BJ (cell line): ENCODE results near the gene ROM1. TPM values are rescaled to one million over a fixed set of nuclear protein-coding genes. Genes with fewer than 3 reads are reported as not detected.
"Not testable (repeated sequence)": the region's sequence is repeated elsewhere in the genome, so short reads cannot be mapped to it uniquely, and the experiment has no call there.

Source experiments
- CTCF ChIA-PET: fragments of 350-600 bp; formaldehyde crosslinking; extraction: SDS; loops from one replicate; lab custom pipeline; 2021; ENCODE audit warnings: antibody characterized with exemption, inconsistent platforms; lab: Yijun Ruan, JAX
- POLR2A ChIA-PET: fragments of 300-600 bp; sonication (Branson Sonifier 250); formaldehyde crosslinking; extraction: SDS; loops from one replicate; lab custom pipeline; 2021; ENCODE audit warnings: antibody characterized with exemption; lab: Charles Lee
- DNase-seq: peaks from one replicate; pipeline ENCODE4 v3.0.0-alpha.2; 2011; ENCODE audit warnings: low read depth
- H3K27me3 ChIP-seq: 2 replicates; pipeline ENCODE4 v1.6.0; 2011; ENCODE audit warnings: low read length; ENCODE audit not compliant: control insufficient read depth, insufficient read depth
- H3K36me3 ChIP-seq: 2 replicates; pipeline ENCODE4 v1.5.1; 2011; ENCODE audit warnings: low read length; ENCODE audit not compliant: control insufficient read depth, insufficient read depth
- H3K4me3 ChIP-seq: 2 replicates; pipeline ENCODE4 v1.5.1; 2011; ENCODE audit warnings: low read depth, mild to moderate bottlenecking, control low read depth, low read length
- polyA plus RNA-seq: library from polyadenylated mRNA; depleted of rRNA; stranded (reverse); fragments of >200 nt; gene quantifications from 2 replicates; pipeline ENCODE4 v1.2.3, GENCODE V29; 2011
- TF ChIP-seq, protein P1 (sequence below): IDR thresholded peaks from 2 replicates; pipeline ENCODE4 v1.5.1; 2011; ENCODE audit warnings: low read depth, mild to moderate bottlenecking, control low read depth, inconsistent platforms, low read length, moderate library complexity; ENCODE audit not compliant: insufficient read depth

The ROM1 gene
- polyA plus RNA-seq, 1 experiment = 2.2 TPM

DNA sequence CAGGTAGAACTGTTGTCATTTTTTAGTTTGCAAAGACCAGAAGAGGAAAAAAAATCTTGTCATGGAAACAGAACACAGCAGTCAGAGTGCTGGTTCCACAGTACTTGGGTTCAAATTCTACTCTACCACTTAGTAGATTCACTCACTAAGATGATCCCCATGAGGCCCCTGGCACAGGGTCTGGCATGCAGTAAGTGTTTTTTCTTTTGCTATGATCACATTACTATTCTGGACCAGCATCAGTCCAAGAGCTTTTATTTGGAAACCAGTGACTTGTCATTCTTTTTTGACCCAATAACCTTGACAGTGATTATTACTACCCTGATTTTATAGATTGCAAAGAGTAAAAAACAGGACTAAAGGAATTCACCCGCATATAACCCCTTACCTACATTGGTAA is 43.4 kb upstream of the ROM1 start:
- CTCF ChIA-PET = interaction anchor here (0.6 to 4.6 kb wide), 7 partner anchors 9 to 175 kb away, joined by 3 to 31 read pairs (median 3); no protein-coding TSS in a partner anchor
- no peak for DNase-seq
- peaks cover 29% of the 10 kb centered on the region for H3K36me3 ChIP-seq

DNA sequence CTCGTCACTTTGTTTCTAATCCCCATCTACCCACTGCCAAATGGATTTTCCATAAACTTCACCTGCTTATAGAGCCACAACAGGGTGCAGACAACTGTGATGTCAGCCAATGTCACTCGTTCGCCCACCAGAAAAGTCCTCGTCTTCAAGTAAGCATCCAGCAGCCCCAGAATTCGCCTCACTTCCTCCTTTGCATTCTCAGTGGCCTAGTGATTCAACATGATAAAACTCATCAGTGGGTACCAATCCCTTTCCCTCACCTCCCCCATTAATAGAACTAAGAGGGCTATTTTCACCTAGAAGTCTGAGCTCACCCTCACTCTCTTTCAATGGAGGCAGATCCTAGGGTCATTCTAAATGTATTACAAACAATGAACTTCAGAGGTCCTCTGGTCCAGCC is 42.2 kb upstream of the ROM1 start:
- H3K4me3 ChIP-seq, H3K27me3 ChIP-seq, POLR2A ChIA-PET, DNase-seq: not testable (repeated sequence)
- H3K36me3 ChIP-seq = peaks cover 26% of the 10 kb centered on the region
- CTCF ChIA-PET = interaction anchor here (2.7 to 4.6 kb wide), 2 partner anchors 10 to 28 kb away, joined by 8 to 31 read pairs; no protein-coding TSS in a partner anchor

More for the DNA sequence above, 43.4 kb upstream of the ROM1 start:
- TF ChIP-seq, protein P1, sequence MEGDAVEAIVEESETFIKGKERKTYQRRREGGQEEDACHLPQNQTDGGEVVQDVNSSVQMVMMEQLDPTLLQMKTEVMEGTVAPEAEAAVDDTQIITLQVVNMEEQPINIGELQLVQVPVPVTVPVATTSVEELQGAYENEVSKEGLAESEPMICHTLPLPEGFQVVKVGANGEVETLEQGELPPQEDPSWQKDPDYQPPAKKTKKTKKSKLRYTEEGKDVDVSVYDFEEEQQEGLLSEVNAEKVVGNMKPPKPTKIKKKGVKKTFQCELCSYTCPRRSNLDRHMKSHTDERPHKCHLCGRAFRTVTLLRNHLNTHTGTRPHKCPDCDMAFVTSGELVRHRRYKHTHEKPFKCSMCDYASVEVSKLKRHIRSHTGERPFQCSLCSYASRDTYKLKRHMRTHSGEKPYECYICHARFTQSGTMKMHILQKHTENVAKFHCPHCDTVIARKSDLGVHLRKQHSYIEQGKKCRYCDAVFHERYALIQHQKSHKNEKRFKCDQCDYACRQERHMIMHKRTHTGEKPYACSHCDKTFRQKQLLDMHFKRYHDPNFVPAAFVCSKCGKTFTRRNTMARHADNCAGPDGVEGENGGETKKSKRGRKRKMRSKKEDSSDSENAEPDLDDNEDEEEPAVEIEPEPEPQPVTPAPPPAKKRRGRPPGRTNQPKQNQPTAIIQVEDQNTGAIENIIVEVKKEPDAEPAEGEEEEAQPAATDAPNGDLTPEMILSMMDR = no peak
- Histone ChIP-seq H3K27me3 (no peaks in the 10 kb centered on the region), H3K4me3 (no peak overlapping the region)
- POLR2A ChIA-PET = no interaction called here

DNA sequence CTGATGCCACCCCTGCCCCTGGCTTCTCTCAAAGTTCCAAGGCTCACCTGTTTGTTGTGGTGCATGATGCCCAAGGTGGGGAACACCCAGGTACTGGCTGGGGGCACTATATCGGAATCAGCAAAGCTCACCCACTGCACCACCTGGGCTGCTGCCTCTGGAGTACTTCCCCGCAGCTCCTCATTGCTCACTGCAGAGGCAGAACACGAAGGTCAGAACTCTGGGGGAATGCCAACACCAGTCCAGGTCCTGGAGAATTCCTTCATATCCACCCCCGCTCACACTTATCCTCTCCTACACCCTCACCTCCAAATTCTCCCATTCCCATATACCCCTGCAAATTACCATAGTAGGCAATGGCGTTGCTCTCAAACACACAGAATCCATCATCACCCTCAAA is 41.6 kb upstream of the ROM1 start:
- H3K27me3 ChIP-seq, H3K4me3 ChIP-seq, DNase-seq, POLR2A ChIA-PET: not testable (repeated sequence)
- CTCF ChIA-PET = interaction anchor here (1.7 to 4.6 kb wide), 3 partner anchors 11 to 177 kb away, joined by 6 to 31 read pairs (median 8); no protein-coding TSS in a partner anchor
- H3K36me3 ChIP-seq = peaks cover 23% of the 10 kb centered on the region

GRCh38 chr11:62572431-62572830 is 40.6 kb upstream of the ROM1 start:
- POLR2A ChIA-PET = no interaction called here
- CTCF ChIA-PET = interaction anchor here (0.8 to 4.6 kb wide), 5 partner anchors 12 to 178 kb away, joined by 3 to 31 read pairs (median 8); no protein-coding TSS in a partner anchor

DNA sequence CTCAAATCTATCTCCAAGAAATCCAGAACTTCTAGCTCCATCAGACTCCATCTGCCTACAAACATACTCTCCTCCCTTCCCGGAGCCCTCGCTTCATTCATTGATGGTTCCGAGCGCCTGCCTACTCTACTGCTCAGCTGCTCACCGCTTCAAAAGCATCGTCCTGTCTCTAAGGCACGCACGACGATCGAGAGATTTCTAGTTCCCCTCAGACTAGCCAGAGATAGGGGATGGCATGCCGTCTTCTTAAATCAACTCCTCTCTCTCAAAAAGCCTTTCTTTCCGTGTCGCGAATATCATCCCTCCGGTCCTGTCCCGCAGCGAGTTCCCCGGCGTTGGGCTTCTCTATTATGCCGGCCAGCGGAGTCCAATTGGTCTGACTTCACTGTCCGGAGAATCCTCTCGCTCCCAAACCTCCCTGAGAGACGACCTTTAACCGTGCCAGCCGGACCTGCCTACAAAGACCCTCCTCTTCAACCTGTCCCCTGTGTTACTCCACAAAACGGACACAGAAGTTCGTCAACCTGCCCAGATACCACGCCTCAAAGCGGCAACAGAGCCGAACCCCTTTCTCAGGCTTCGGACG is 40.0 kb upstream of the ROM1 start:
- Histone ChIP-seq H3K4me3 (peak overlapping the region; percentile 57), H3K27me3 (no peaks in the 10 kb centered on the region), H3K36me3 (peaks cover 20% of the 10 kb centered on the region)
- DNase-seq = no peak
- CTCF ChIA-PET = interaction anchor here (0.7 to 4.6 kb wide), 7 partner anchors 12 to 178 kb away, joined by 3 to 31 read pairs (median 6); no protein-coding TSS in a partner anchor
- TF ChIP-seq, protein P1 = no peak
- POLR2A ChIA-PET = interaction anchor here (0.6 to 1.3 kb wide), 11 partner anchors 12 to 181 kb away, joined by 3 to 25 read pairs (median 4); partner anchors contain the start of genes HNRNPUL2, LRRN4CL, TUT1 and ZBTB3

More at GRCh38 chr11:62572431-62572830, 40.6 kb upstream of the ROM1 start:
- TF ChIP-seq, protein P1 = no peak
- H3K27me3 ChIP-seq = no peaks in the 10 kb centered on the region
- no peak for DNase-seq
- H3K4me3 ChIP-seq = peak overlapping the region; percentile 57
- H3K36me3 ChIP-seq = peaks cover 20% of the 10 kb centered on the region

GRCh38 chr11:62573592-62574362 is 39.3 kb upstream of the ROM1 start, which contains the start of gene EEF1G:
Gene EEF1G, minus strand, starts transcription at chr11:62573891. Its CDS starts 49 bp downstream, at chr11:62573842.
- DNase-seq = peak; percentile 100
- Histone ChIP-seq H3K27me3 (no peaks in the 10 kb centered on the region), H3K36me3 (peaks cover 22% of the 10 kb centered on the region), H3K4me3 (peak within 1 kb of the TSS; percentile 63)
- CTCF ChIA-PET = interaction anchor here (0.7 to 2.8 kb wide), 5 partner anchors 11 to 178 kb away, joined by 3 to 16 read pairs (median 6); no protein-coding TSS in a partner anchor
- POLR2A ChIA-PET = interaction anchor here (0.5 to 1.3 kb wide), 13 partner anchors 11 to 510 kb away, joined by 3 to 25 read pairs (median 5); partner anchors contain the start of genes HNRNPUL2, LRRN4CL, TUT1 and ZBTB3
- TF ChIP-seq, protein P1 = no peak
